Measurements from ENCODE around the gene ZFYVE9.

- no peak for TF ChIP-seq CTCF (IDR thresholded peaks at IDR 0.05)
- TF ChIP-seq POLR2A (IDR thresholded peaks at IDR 0.05) = no peak
- no peak for TF ChIP-seq EP300 (IDR thresholded peaks at IDR 0.05; ENCODE audit: low read depth)
Measured at GRCh38 chr1:52341655-52342260, 199.9 kb downstream of the ZFYVE9 start.

All from transverse colon (tissue), 3 donors.